ENCODE results near the gene RIMS4. TPM values are rescaled to one million over a fixed set of nuclear protein-coding genes. Genes with fewer than 3 reads are reported as not detected.
"Not testable (repeated sequence)": the region's sequence is repeated elsewhere in the genome, so short reads cannot be mapped to it uniquely, and the experiment has no call there.

Gene RIMS4
- total RNA-seq, 1 donor from 2014 or later, result 1.3 TPM

DNA sequence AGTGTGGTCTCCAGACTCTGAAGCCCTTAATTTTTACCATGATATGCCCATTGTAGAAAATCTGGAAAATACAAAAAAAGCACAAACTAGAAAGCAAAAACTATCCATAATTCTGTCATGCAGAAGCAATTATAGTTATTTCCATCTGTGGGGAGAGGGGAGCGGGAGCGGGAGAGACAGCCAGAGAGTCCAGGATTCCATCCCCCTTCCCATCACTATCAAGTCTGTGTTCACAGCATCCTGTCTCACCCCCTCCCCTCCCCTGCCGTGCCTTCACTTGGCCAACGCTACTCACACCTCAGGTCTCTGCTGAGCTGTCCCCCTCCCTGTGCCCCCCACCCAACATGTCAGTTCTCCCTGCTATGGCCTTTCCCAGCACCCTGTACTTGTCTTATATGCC is 14.5 kb downstream of the RIMS4 start:
- DNase-seq, result peak; percentile 10

DNA sequence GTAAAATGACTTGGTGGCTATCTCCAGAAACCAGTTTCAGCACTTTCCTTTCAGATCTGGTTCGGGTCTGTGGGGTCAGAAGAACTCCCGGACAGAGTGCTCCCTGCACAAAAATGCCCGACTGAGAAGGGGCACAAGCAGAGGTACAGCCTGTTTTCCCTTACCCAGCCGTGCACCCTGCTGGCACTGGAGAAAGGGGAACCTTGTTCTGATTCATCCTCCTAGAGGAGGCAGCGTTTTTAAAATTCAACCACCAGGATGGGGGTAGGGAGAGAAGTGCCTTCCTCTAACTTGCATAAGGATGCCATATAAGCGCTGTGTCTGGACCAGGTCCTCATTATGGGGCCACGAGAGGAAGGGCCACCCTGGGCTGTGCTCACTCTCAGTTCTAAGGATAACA is 17.6 kb downstream of the RIMS4 start:
- no peak for DNase-seq

DNA sequence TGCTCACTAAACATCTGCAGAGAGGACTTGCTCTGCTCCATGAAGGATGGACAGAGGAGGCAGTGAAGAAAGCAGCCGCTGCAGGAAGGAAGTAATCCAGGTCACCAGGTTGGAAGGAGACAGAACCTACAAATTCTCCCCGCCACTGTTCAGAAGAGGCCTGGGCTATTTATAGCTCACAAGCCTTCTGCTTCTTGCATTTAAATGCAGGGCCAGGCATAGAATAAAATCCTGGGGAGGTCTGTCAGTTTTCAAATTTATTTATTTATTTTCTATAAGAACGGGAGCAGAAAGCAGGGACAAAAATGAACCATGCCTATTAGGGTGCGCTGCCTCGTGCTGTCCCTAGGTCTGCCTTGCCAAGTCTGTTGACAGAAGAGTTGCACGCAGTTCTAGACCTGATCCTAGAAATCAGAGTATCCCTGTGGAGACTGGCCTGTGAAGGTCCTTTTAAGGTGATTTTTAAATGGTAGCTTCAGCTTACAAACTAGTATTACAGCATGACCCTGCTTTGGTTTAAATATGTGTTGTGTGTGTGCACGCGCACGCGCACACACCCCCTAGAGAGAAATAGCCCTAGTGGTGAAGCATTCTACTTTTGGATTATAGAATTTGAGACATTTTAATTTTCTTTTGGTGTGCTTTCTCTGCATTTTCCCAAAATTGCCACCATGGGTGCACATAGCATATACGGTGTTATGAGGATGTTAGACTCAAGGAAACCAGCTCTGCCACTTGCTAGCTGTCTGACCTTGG is 19.5 kb downstream of the RIMS4 start:
- no peak for DNase-seq

DNA sequence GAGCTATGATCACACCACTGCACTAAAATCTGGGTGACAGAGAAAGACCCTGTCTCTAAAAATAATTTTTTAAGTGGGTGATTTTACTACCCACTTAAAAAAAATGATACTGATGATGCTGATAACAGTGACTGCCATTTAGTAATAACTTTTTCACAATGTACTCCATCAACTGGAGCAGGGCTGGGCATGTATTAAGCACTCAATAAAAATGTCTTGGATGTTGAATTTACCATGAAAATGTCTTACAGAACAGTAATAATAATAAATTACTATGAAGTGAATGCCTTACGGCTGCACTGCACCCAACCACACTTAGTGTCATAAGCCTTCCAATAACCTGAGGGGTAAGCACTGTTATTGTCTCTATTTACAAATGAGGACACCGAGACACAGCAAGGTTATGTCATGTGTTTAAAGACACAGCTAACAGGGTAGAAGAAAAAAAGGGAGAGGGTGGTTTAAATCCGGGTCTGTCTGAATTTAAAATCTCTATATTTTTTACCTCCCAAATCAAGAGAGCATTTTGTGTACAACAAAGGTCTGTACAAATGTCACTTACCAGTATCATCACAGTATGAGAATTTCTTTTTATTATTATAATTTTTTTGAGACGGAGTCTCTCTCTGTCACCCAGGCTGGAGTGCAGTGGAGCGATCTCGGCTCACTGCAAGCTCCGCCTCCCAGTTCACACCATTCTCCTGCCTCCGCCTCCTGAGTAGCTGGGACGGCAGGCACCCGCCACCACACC is 21.5 kb downstream of the RIMS4 start:
- no peak for DNase-seq

DNA sequence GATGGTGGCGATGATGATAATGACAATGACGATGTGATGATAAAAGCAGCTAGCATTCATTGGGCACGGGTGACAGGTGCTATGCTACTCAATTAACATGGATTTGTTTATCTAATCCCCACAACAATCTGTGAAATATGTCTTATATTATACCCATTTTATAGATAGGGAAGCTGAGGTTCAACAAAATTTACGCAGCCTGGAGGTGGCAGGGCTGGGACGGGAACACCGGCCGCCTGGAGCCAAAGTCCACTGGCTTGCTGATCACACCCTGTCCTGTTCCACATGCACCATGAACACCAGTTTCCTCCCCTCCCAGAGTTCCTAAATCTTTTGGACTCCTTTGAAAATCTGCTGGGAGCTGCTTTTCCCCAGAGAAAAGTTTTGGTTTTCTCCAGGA is 23.0 kb downstream of the RIMS4 start:
- no peak for DNase-seq

DNA sequence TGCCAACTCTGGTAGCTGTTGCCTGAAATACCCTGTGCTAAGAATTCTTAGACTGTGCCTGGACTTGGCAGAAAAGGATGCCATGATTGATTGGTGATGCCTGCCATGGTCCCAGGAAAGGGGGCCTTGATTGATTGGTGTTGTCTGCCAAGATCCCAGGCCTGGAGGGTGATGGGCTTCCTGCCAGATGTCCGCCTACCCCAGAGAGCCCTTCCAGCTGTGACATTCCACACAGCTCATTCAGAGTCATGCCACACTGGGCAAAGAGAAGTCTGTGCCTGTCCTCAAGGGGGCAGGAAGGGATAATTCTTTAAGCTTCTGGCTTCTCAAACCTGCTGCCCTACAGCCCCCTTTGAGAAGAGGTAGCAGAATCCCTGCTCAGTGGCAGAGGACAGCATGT is 24.6 kb downstream of the RIMS4 start:
- no peak for DNase-seq

DNA sequence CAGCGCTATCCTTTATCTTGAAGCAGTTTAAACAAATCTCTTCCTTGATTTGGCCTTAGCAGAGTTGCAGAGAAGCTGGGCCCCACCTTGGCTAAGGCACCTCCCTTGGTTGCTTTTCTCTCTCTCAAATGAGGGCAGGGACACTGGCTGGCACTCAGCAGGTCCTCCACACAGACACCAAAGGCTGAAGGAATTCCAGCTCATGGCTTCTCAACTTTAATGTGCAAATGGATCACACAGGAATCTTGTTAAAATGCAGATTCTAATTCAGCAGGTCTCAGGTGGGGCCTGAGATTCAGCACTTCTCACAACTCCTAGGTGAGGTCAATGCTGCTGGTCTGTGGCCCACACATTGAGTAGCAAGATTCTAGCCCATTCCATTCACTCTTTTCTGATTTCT is 25.7 kb downstream of the RIMS4 start:
- no peak for DNase-seq

DNA sequence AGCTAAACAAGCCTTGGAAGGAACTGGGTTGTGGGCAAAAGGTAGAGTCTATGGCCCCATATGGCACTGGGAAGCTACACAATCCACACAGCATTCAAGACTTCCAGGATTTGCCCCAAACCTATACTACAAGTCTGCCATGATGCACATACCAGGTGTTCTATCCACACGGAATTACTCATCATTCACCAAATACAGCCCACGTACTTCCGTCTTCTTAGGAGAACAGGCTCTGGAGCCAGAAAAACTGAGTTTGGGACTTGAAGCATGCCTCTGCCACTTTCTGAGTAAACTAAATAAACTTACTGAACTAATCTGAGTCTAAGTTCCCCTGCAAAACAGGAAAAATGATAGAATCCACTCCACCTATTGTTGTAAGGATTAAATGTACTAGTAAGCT is 28.6 kb downstream of the RIMS4 start:
- no peak for DNase-seq

DNA sequence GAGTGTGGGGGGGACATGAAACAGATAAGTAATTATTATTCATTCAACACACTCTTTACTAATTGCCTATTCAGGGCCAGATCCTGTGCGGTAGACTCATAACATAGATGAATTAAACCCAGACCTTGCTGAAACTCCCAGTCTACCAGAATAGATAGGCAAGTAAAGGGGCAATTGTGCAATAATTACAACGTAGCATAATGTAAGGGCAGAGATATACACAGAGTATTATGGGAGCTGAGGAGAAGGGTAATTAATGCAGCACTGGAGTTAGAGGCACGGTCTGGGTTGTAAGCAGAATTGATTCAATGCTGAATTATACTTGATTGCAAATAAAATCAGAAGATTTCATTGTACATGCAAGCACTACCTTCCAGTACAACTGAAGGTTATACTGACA is 29.2 kb downstream of the RIMS4 start:
- no peak for DNase-seq

DNA sequence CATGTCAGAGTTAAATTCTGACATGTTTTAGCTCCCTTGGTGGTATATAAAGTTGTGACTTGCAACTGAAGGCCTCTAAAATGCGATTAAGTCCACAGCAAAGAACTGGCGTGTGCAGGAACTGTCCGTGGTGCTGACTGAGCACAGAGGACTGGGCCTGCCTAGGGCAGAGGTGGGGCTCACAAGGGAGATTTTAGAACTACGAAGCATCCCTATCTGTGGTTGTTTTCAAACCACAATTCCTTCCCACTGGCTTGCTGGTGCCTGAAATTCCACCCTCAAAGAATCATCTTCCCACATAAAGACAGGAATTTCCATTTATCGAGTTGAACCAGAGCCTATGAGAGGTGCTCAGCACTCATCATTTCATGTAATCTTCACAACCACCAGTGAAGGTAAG is 30.1 kb downstream of the RIMS4 start:
- no peak for DNase-seq

DNA sequence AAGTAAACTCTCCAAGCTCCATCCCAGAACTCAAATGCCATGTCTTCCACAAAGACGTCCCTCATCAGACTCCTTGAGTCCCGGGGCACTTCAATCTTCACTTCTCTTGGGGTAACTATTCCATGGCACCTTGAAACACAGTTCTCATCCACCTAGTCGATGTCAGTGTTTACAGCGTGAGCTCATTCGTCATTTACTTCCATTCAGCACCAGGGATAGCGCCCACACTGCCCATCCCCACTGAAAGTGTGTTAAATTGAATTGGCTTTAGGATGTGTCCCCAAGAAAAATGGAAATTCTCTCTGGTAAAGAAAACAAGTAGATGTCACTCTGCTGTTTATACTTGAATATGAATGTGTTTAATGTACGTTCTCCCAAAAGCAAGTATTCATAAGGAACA is 33.4 kb downstream of the RIMS4 start:
- no peak for DNase-seq

DNA sequence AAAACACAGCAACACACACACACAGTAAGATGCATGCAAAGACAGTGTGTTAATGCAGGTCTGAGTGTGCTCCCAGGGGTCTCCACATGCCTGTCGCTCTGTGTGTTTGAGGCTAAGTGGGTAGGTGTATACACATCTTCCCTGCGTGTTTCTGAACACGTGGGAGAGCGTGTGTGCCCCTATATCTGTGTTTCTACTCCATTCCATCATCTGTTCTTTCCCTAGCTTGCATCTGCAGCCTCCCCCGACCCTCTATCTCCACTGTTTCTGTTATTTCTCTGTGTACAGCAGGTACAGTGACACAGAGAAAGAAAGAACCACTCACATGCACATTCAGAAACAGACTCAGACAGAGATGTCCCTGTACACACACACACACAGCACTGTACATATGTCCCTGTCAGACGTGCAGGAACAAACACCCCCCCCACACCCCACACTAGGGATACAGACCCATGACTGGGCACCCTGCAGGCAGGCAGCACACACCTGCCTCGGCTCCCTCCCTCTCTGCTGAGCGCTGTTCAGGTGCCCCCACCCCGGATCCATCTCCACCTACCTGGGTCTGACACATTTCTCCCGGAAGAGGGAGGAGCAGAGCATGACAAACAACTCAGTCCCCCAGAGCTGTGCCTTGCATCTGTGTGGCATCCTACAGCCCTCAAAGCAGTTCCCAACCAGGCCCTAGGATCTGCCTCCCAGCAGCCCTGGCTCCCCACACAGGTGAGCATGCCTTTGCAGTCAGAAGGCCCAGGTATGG is 37.1 kb downstream of the RIMS4 start:
- no peak for DNase-seq

DNA sequence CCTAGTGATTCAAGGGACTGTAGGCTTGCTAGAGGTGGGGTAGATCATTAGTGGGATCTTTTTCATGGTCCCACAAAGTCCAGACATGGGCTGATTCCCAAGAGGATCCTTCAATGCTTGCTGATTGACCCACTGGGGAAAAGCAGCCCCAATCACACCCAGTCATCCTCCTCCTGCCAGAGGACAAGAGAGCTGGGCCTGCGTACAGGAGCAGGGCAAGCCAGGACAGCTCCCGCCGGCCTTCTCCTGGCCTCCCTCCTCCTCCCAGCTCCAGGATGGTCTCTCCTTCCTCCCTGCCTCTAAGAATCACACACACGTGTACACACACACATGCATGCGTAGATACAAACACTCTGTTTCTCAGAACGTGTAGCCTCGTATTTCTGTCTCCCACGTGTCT is 37.7 kb downstream of the RIMS4 start:
- DNase-seq, result no peak

DNA sequence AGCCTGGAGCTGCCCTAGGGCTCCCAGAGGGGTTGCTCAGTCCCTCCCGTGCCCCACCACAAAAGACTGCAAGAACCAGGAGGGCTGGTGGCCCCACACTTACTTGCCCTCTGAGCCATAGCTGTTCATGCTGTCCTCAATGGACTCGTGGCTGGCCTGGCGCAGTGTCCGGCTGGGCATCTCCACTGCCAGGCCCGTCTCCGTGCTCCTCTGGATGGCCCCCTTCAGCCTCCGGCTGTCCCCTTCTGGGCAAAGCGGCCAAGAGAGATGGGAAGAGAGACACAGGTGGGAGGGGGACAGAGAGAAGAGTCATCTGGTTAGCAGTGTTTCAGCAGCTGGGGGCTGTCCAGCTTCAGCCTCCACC is 39.2 kb downstream of the RIMS4 start:
- DNase-seq, result no peak

DNA sequence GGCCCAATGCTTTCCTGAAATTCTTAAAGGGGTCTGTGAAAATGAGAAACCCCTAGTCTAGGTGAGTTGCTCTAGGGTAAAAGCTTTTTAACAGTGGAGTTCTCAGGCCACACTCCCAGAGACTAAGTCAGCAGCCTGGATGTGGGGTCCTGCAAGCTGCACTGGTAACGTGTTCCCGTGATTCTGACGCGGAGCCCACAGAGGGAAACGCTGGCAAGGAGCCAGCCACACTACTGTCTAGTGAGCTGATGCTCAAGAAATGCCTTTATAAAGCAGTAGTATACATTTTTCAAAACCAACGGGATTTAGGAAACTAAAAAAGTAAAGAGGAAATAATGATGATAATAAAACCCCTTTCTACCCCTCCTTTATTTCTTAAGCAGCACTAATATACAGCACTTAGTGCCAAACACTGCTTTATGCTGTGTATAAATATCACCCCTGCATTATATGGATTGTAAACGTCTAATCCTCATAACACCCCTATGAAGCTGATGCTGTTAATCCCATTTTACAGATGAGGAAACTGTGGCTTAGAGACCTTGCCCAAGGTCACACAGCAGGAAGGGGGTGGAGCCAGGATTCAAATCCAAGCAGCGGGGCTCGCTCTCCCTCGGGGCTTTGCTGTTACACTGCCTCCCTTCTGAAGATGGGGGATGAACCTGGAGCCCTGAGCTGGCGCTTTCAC is 39.7 kb downstream of the RIMS4 start:
- no peak for DNase-seq

DNA sequence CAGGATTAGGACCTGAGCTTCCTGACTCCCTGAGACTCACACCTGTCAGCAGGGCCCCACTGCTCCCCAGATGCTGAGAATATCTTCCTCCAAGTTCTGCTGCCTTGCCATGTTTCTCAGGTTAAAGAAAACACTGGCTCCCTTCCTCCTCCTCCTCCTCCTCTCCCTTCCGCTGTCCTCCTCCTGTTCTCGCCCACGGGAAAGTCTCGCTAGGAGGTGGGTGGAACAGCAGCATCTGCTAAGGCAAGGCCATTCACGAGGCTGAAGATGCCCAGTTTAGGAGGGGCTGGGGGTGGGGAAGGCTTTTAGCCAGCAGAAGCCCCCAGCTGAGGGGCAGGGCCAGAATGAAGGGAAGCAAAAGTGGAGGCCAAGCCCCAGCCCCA is 40.9 kb downstream of the RIMS4 start:
- no peak for DNase-seq

DNA sequence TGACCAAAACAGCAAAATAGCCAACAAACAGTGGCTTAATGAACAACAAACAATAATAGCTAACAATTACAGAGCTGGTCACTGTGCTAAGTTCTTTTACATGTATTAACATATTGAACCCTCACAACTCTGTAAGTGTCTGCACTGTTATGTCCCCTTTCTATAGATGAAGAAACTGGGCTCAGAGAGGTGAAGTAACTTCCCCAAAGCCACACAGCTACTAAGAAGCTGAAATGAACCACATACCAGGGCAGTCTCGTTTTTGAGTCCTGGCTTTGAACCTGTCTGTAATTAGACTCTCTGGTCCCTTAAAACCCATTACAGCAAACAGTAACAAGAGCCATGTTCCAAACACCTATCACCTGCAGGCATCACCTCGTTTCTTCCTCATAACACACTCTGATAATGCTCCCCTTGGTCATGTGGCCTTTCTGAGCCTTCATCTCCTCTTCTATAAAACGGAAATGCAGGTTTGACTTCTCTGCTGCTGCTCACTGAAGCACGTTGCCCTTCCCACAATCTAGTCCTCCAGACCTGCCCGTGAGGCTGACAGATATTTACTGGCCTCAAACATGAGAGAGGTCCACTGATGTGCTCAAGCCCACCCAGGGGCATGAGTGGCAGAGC is 41.4 kb downstream of the RIMS4 start:
- DNase-seq, result no peak

DNA sequence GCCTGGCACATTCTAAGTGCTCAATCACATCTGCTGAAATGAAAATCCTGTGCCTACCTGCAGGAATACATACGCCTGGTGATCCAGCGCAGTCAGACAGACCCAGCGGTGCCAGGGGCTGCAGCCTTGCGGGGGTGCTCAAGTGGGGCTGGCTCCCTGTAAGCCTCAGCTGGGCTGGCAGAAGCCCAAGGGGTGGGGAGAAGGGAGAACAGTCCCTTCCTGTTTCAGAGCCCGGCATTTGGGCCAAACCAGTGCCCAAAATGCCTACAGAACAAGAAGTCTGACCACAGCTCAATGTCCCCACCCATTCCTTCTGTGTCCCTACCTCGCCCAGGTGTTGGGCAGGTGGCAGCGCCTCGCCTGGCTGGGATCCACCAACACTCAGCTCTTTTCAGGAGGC is 42.1 kb downstream of the RIMS4 start:
- no peak for DNase-seq

DNA sequence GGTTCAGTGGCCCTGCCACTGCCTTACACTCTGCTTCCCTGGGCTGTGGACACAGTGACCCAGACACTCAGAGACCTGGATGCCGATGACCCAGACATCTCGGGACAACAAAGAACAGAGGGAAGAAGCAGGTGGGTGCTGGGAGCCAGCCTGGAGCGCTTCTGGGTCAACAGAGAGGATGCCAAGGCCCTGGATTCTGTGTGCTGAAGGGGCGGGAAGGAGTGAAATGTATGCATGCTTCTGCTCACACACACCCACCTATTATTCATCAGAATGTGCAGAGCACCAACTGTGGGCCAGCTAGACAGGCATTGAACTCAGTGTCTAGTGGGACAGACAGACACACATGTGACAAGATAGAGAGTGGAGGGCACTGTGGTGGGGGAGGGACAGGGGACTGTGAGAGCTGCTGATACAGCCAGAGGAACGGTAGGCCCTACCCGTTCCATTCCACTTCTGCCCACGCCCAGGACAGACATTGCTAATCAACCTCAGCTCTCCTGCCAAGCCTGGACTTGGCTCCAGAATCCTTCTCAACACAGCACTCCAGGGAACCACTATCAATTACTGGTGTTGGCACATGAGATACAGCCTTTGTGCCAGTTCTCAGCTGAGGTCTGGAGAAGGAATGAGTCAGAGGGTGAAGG is 44.5 kb downstream of the RIMS4 start:
- DNase-seq, result no peak

DNA sequence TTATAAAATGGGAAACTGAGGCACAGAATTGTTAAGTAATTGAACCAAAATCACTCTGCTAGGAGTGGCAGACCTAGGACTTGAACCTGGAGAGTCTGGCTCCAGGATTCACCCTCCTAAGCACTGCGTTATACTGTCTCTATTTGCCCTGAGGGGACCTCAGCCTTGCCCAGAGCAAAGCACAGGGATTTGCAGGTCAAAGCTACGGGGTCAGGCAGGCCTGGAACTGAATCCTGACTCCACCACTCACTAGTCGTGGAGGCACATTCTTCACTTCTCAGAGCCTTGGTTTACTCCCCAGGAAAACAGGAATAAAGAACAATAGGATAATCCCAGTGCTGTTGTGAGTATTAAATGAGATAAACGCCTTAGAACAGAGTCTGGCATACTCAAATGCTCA is 45.3 kb downstream of the RIMS4 start:
- DNase-seq, result no peak

DNA sequence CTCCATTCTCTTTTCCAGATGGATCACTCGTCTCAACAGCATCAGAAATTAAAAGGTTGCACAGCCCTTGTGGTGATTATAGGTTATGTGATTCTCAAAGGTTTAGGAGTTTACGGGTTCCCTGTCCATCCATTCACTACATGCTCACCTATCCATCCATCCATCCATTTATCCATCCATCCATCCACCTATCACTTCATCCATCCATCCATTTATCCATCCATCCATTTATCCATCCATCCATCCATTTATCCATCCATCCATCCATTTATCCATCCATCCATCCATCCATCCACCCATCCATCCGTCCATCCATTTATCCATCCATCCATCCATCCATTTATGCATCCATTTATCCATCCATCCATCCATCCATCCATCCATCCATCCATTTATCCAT is 46.5 kb downstream of the RIMS4 start:
- not testable (repeated sequence) for DNase-seq
